Common myeloid progenitor, CD34-positive (primary cell): ENCODE measurements around the gene HMCN2.

ENCODE experiments used
- CTCF ChIA-PET: fragments of 350-600 bp; sonication (Branson Sonifier 250); formaldehyde crosslinking; loops from one replicate; lab custom pipeline; 2021; ENCODE audit warnings: antibody characterized with exemption; lab: Charles Lee
- POLR2A ChIA-PET: fragments of 350-600 bp; sonication (Branson Sonifier 250); formaldehyde crosslinking; loops from one replicate; lab custom pipeline; 2021; ENCODE audit warnings: antibody characterized with exemption; lab: Charles Lee
- DNase-seq, 3 donors: peaks; one replicate each; pipeline versions ENCODE4 v3.0.0 to v3.0.0-alpha.2; 2013
- H3K27ac ChIP-seq, 2 experiments: 1 replicate in 1 of 2; 2 replicates in 1 of 2; pipeline ENCODE4 v1.7.0; 2013; ENCODE audit warnings: inconsistent platforms in 2 of 2, low read length in 2 of 2, mild to moderate bottlenecking in 2 of 2, low read depth in 1 of 2, moderate library complexity in 1 of 2; ENCODE audit not compliant: severe bottlenecking in 2 of 2, insufficient read depth in 1 of 2, poor library complexity in 1 of 2
- H3K27me3 ChIP-seq, 5 experiments: replicated peaks in 2 of 5; 1 replicate in 3 of 5; 2 replicates in 2 of 5; pipeline versions ENCODE4 v1.6.1 to v1.7.0; 2013; ENCODE audit warnings: low read length in 4 of 5, mild to moderate bottlenecking in 2 of 5, moderate library complexity in 2 of 5, inconsistent platforms in 1 of 5; ENCODE audit not compliant: insufficient read depth in 5 of 5, control insufficient read depth in 4 of 5
- H3K36me3 ChIP-seq, 4 experiments: 1 replicate in 2 of 4; 2 replicates in 2 of 4; pipeline versions ENCODE4 v1.6.1 to v1.7.0; 2013; ENCODE audit warnings: low read length in 3 of 4, control low read depth in 1 of 4, mild to moderate bottlenecking in 1 of 4; ENCODE audit not compliant: control insufficient read depth in 4 of 4, insufficient read depth in 4 of 4
- H3K4me1 ChIP-seq, 4 experiments: 1 replicate in 3 of 4; 2 replicates in 1 of 4; pipeline versions ENCODE4 v1.6.1 to v1.7.1; 2013; ENCODE audit warnings: low read length in 3 of 4, mild to moderate bottlenecking in 3 of 4, control low read depth in 1 of 4, inconsistent platforms in 1 of 4, moderate library complexity in 1 of 4; ENCODE audit not compliant: control insufficient read depth in 4 of 4, insufficient read depth in 4 of 4; ENCODE audit errors: control extremely low read depth in 1 of 4
- H3K4me3 ChIP-seq, 7 experiments: 1 replicate in 4 of 7; 2 replicates in 3 of 7; pipeline versions ENCODE4 v1.5.1 to v1.7.0; 2013; ENCODE audit warnings: mild to moderate bottlenecking in 7 of 7, low read length in 6 of 7, moderate library complexity in 6 of 7, inconsistent platforms in 2 of 7, low read depth in 2 of 7, control low read depth in 1 of 7; ENCODE audit not compliant: insufficient read depth in 4 of 7, control insufficient read depth in 1 of 7; ENCODE audit errors: extremely low read depth in 1 of 7
- H3K9me3 ChIP-seq, 5 experiments: 1 replicate in 4 of 5; 2 replicates in 1 of 5; pipeline versions ENCODE4 v1.6.1 to v1.7.1; 2013; ENCODE audit warnings: low read length in 4 of 5, mild to moderate bottlenecking in 2 of 5, inconsistent platforms in 1 of 5, low read depth in 1 of 5, moderate library complexity in 1 of 5; ENCODE audit not compliant: control insufficient read depth in 4 of 5, insufficient read depth in 2 of 5; ENCODE audit errors: control extremely low read depth in 1 of 5
- WGBS: methylation state at CpG from one replicate; pipeline ENCODE4 v1.1.5; 2013; ENCODE audit not compliant: insufficient coverage; 5-methylcytosine and 5-hydroxymethylcytosine counted together

Gene HMCN2

GRCh38 chr9:130290291-130291181, 25.0 kb downstream of the HMCN2 start:
- no peak for DNase-seq
- ChIA-PET POLR2A (no interaction called here), CTCF (no interaction called here)
- no peaks in the 10 kb centered on the region for H3K4me1 ChIP-seq
- peaks cover 0 to 63% (median 6%) of the 10 kb centered on the region in 5 experiments for H3K27me3 ChIP-seq
- H3K27ac ChIP-seq = no peak overlapping the region
- H3K9me3 ChIP-seq = peaks cover 0 to 3% (median 0%) of the 10 kb centered on the region in 5 experiments
- H3K4me3 ChIP-seq = no peak overlapping the region
- 93% methylated on average over 12 of the region's 13 CpGs for WGBS
- H3K36me3 ChIP-seq = no peaks in the 10 kb centered on the region

- CTCF ChIA-PET = no interaction called here
- POLR2A ChIA-PET = no interaction called here
These were observed 25.9 kb downstream of the HMCN2 start for GRCh38 chr9:130291474-130291873.

GRCh38 chr9:130292106-130292505, 26.5 kb downstream of the HMCN2 start:
- H3K27ac ChIP-seq = no peak overlapping the region
- 87% methylated on average over 3 of the region's 6 CpGs for WGBS
- peaks cover 0 to 3% (median 0%) of the 10 kb centered on the region in 5 experiments for H3K9me3 ChIP-seq
- H3K36me3 ChIP-seq = no peaks in the 10 kb centered on the region
- H3K4me3 ChIP-seq = no peak overlapping the region
- POLR2A ChIA-PET = no interaction called here
- DNase-seq = no peak
- peaks cover 0 to 58% (median 6%) of the 10 kb centered on the region in 5 experiments for H3K27me3 ChIP-seq
- CTCF ChIA-PET = no interaction called here
- no peaks in the 10 kb centered on the region for H3K4me1 ChIP-seq

More at GRCh38 chr9:130291474-130291873, 25.9 kb downstream of the HMCN2 start:
- no peak for DNase-seq
- Histone ChIP-seq H3K36me3 (no peaks in the 10 kb centered on the region), H3K4me3 (no peak overlapping the region), H3K9me3 (peaks cover 0 to 3% (median 0%) of the 10 kb centered on the region in 5 experiments), H3K27me3 (peaks cover 0 to 65% (median 6%) of the 10 kb centered on the region in 5 experiments), H3K4me1 (no peaks in the 10 kb centered on the region), H3K27ac (no peak overlapping the region)
- WGBS = 48% methylated on average over 3 of the region's 5 CpGs

- Histone ChIP-seq H3K27me3 (peaks cover 0 to 41% (median 6%) of the 10 kb centered on the region in 5 experiments), H3K27ac (no peak overlapping the region), H3K9me3 (peaks cover 0 to 3% (median 0%) of the 10 kb centered on the region in 5 experiments), H3K4me1 (no peaks in the 10 kb centered on the region), H3K36me3 (no peaks in the 10 kb centered on the region), H3K4me3 (no peak overlapping the region)
- POLR2A ChIA-PET = no interaction called here
- CTCF ChIA-PET = no interaction called here
- no peak for DNase-seq
- 93% methylated on average over 6 of the region's 6 CpGs for WGBS
These were observed 29.1 kb downstream of the HMCN2 start for GRCh38 chr9:130294664-130295063.

- DNase-seq = no peak
- no peaks in the 10 kb centered on the region for H3K36me3 ChIP-seq
- peaks cover 0 to 3% (median 0%) of the 10 kb centered on the region in 5 experiments for H3K9me3 ChIP-seq
- H3K4me3 ChIP-seq = no peak overlapping the region
- POLR2A ChIA-PET = no interaction called here
- no peak overlapping the region for H3K27ac ChIP-seq
- peaks cover 0 to 34% (median 5%) of the 10 kb centered on the region in 5 experiments for H3K27me3 ChIP-seq
- 97% methylated on average over 11 of the region's 11 CpGs for WGBS
- H3K4me1 ChIP-seq = no peaks in the 10 kb centered on the region
- CTCF ChIA-PET = no interaction called here
These were observed 29.9 kb downstream of the HMCN2 start for GRCh38 chr9:130295431-130295830.

GRCh38 chr9:130295945-130296782, 30.6 kb downstream of the HMCN2 start:
- POLR2A ChIA-PET = no interaction called here
- H3K36me3 ChIP-seq = no peaks in the 10 kb centered on the region
- H3K4me3 ChIP-seq = no peak overlapping the region
- H3K27ac ChIP-seq = no peak overlapping the region
- CTCF ChIA-PET = interaction anchor here (0.6 kb wide), 1 partner anchor 94 kb away, joined by 3 read pairs; no protein-coding TSS in a partner anchor
- peaks cover 0 to 27% (median 5%) of the 10 kb centered on the region in 5 experiments for H3K27me3 ChIP-seq
- no peaks in the 10 kb centered on the region for H3K9me3 ChIP-seq
- no peak for DNase-seq
- 88% methylated on average over 9 of the region's 10 CpGs for WGBS
- H3K4me1 ChIP-seq = no peaks in the 10 kb centered on the region

- 90% methylated on average over 2 of the region's 2 CpGs for WGBS
- peaks cover 0 to 28% (median 5%) of the 10 kb centered on the region in 5 experiments for H3K27me3 ChIP-seq
- no peak for DNase-seq
- H3K4me3 ChIP-seq = no peak overlapping the region
- H3K9me3 ChIP-seq = no peaks in the 10 kb centered on the region
- H3K36me3 ChIP-seq = no peaks in the 10 kb centered on the region
- H3K4me1 ChIP-seq = no peaks in the 10 kb centered on the region
- CTCF ChIA-PET = no interaction called here
- no peak overlapping the region for H3K27ac ChIP-seq
- POLR2A ChIA-PET = no interaction called here
These were observed 31.2 kb downstream of the HMCN2 start for GRCh38 chr9:130296783-130297055.
